Activated T-cell treated with anti-CD3 and anti-CD28 coated beads, Interleukin-2, amount 50 U/mL, for 48 hours (primary cell): ENCODE results near the gene TMEM209.
A peak's percentile ranks its signal among the peaks of the same experiment; 100 is the strongest.
"Not testable (repeated sequence)": the region's sequence is repeated elsewhere in the genome, so short reads cannot be mapped to it uniquely, and the experiment has no call there.

Experiments used
- DNase-seq, 2 experiments: peaks; one replicate each; pipeline ENCODE4 v3.0.0-alpha.2; 2020

The TMEM209 gene

GRCh38 chr7:130157700-130158099 is 47.5 kb downstream of the TMEM209 start:
- no peak for DNase-seq

GRCh38 chr7:130156140-130156539 is 49.1 kb downstream of the TMEM209 start:
- DNase-seq, result peak in 1 of 2 experiments; percentile 11

DNA sequence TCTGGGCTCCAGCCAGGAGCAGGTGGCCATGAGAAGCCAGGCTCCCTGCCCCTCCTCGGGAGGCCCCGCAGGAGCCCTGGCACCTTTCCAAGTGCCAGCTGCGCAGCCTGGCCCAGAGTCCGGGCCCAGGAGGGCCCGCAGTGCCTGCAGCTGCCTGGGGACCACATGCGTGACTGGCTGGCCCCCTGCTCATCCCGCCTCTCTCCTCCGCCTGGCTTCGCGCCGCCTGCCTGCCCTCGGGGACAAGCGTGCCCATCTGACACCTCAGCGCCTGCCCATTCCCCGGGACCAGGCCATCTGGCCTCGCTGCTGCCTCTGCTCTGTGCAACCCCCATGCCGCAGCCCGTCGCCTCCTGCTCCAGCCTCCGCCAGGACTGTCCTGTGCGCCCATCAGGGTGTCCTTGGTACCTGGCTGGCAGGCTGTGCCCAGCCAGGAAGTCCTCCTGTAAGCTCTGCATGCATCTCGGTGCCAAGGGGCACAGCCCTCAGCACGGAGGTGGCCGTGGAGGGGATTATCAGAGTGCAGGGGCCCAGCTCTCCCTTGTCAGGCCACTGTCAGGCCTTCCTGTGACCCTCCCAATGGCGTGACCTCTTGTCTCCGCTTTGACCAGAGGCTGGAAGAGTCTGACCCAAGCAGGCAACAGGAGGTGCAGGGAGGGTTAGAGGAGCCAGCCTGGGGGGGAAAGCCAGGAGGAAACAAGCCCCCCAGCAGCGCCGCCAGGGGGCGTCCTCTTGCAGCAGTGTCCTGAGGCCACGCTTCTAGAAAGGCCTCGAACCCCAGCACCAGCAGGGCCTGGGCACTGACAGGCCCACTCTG is 50.5 kb downstream of the TMEM209 start:
- no peak for DNase-seq

DNA sequence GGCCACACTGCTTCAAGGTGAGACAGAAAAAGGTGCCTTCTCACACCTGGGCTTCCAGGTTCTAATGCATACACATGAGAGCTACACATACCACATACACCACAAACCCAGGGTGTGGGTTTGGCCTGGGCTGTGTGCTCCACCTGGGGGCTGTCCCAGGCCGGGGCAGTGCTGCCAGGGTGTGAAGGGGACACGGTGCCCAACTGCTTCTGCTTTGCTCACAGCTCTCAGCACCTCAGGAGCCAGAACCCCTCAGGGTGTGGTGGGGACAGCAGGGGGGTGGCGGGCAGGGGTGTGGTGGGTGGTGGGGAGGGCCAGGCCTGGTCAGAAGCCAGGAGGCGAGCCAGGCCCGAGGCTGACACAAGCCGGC is 51.1 kb downstream of the TMEM209 start:
- DNase-seq, result peak in 1 of 2 experiments; percentile 15

DNA sequence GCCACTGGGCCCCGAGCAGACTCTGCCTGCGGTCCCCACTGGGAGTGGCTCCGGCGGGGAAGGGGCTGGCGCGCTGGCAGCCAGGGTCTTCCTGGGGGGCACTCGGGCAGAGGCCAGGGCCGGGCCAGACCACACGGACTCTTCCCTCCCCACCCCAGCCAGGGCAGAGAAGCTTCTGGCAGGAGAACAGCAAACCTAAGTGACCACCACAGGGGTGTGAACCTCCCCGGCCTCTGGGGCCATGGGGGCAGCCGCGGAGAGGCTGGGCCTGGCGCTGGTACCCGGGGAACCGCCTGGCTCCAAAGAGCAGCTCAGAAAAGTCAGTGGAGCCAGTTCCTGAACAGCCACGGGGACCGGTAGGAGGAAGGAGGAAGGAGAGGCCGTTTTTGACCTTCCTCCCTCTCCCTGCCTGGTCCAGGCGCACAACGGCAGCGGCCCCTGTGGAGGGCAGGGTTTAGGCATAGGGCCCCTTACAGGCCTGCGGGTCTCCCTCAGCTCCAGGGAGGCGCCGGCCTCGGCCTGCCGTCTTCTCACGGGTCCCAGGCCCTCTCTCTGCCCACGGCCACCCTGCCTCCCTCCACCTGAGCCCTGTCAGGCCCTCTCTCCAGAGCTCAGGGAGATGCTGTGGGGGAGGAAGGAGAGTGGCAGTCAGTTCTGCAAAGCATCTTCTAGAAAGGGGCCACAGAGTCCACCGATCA is 51.8 kb downstream of the TMEM209 start:
- no peak for DNase-seq

DNA sequence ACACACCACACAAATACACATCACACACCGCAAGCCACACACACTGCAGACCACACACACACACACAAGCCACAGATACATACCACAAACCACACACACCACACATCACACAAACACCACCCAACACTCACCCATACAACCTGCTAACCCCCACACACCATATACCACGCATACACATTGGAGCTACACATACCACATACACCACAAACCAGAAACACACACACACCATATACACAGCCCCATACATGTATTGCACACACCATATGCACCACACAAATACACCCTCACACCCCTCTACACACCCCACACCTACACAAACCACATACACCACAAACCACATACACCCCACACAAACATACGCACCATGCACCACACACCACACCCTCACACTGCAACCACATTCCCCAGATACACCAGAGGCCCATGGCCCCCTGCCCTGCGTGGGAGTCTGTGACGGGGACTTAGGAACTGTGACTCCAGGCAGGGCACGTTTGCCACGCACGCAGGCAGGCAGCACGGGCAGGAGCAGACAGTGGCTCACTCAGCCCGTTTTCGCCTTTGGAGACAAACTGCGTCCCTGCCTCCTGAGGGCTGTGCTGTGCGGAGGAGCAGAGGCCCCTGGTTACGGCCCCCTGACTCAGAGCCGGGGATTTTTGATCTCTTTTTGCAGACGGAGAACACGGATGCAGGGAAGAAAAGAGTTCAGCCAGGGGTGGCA is 52.6 kb downstream of the TMEM209 start:
- DNase-seq, result peak in 1 of 2 experiments; percentile 36

GRCh38 chr7:130151591-130152492 is 53.4 kb downstream of the TMEM209 start:
- peak; percentile 70 to 71 for DNase-seq

DNA sequence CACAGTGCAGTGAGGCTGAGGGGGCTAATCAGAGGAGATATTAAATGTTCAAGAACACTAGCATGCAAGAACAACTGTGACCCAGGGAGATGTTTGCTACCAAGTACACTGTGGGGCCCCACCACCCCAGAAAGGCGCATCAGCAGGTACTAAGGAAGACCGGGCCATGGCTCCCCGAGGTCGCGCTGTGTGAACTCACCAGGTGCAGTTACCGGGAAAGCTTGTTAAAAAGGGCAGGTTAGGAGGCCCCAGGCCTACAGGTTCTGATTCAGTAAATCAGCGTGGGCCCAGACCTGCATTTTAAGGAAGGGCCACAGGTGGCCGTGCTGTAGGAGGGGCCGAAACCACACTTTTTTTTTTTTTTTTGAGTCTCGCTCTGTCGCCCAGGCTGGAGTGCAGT is 54.6 kb downstream of the TMEM209 start:
- DNase-seq, result no peak

DNA sequence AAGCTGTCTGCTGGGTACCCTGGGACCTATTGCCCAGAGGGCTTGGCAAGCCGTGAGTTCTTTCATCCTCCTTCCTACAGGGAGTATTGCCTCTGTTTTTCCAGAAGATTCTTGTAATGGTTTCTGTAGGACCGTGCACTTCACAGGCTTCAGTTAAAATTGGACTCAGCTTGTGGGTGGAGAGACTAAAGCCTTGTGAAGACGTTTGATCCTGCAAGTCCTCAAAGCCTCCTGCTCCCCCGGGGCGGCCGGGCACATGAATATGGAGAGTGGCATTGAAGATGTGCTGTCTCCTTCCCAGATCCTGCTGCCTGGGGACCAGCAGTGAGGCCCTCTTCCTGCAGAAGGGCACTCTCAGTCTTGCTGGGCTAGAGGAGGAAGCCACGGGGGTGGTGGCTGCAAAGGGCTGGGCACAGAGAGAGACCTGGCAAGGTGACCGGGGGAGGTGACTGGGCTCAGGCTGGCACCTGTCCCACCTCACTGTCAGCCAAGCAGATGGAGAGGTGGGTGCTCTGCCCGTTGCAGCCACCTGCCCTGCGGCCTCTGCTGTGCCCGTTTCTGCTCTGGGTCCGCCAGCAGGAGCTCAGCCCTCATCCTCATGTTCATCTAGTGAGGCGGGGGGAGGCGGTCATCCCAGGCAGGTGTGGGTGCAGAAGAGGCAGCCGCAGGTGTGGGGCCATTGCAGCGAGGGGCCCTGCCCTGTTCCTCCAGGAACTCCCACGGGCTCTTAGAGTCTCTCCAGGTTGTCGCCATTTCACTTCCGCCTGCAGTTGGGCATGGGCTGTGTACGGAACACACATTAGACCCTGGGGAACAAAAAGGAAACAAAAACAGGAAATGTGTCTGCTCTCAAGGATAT is 55.7 kb downstream of the TMEM209 start:
- no peak for DNase-seq

GRCh38 chr7:130148561-130148960 is 56.6 kb downstream of the TMEM209 start:
- no peak for DNase-seq

DNA sequence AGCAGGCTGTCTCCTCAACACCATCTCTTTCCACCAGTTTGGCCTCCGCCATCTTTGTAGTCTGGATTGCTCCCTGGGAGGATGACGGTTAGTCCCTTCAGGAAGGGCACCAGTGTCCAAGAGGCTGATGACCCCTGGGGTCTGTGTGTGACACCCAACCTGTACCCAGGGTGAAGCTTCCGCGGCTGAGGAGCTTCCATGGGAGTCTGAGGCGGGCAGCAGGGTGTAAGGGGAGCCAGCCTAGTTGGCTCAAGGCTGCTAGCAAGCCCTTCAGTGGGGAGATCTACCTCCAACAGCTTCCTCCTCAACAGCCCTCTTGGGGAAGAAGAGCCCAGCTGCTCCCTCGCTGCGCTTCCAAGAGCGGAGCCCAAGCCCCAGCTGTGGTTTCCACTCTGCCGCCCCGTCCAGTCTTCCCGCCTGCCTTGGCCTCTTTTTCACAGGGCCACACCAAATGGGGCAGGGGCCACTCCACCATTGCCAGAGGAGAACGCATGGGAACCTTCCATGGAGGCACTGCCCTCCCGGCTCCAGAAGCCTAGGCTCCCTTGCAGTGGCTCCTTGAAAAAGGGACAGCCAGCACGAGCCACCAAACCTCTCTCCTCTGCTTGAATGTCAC is 57.4 kb downstream of the TMEM209 start:
- no peak for DNase-seq

DNA sequence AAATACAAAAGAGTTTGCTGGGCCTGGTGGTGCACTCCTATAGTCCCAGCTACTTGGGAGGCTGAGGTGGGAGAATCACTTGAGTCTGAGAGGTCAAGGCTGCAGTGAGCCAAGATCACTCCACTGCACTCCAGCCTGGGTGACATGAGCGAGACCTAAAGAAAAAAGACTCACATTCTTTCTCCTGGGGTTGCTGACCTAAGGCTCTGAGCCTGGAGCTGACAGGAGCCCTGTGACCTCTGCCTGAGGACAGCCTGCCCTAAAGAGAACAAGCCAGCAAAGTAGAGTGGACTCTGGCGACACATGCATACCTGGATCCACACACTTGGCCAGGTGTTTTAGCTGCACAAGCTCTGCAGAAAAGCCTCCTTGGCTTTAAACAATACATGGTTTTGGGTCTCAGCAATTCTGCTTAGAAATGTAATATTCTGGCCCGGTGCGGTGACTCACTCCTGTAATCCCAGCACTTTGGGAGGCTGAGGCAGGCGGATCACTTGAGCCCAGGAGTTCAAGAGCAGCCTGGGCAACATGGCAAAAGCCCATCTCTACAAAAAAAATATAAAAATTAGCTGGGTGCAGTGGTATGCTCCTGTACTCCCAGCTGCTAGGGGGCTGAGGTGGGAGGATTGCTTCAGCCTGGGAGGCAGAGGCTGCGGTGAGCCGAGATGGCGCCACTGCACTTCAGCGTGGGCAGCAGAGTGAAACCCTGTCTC is 58.4 kb downstream of the TMEM209 start:
- DNase-seq, result no peak

- DNase-seq, result not testable (repeated sequence)
Measured at GRCh38 chr7:130146142-130146541, 59.1 kb downstream of the TMEM209 start.

GRCh38 chr7:130145424-130146100 is 59.6 kb downstream of the TMEM209 start:
- DNase-seq, result no peak

DNA sequence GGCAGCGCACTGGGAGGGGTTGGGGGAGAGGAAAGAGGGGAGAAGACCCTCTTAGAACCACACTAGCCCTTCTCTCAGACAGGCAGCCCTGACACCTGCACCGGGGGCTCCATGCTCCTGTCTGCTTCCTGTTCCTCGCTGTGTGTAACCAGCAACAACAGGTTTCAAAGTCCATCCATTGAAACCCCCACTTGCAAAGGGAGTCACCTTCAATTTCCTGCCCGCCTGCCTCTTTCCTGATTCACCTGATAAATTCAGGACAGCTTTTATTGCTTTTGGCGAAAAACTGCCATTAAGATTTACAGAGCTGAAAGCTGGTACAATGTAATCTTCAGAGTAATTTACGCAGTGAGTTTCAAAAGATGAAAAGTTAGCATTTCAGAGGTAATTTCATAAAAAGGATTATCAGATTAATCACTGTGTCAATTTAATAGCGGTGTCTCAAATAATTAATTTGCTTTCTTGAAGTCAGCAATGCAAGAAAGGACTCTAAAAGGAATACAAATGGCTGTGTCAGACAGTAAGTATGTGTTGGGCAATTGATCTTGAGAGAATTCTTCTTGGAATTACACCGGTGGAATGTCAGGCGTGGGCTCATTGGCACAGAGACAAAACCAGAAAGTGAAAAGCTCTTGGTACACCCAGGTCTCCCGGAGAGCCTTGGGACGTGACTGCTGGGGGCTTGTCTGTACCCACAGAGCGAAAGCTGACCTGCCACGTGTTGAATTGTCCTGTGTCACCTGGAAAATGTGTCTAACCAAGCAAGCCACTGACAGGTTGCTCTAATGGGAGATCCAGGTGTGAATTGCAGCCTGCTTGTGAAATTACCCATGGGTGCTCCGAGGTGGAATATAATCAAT is 60.7 kb downstream of the TMEM209 start:
- DNase-seq, result no peak

DNA sequence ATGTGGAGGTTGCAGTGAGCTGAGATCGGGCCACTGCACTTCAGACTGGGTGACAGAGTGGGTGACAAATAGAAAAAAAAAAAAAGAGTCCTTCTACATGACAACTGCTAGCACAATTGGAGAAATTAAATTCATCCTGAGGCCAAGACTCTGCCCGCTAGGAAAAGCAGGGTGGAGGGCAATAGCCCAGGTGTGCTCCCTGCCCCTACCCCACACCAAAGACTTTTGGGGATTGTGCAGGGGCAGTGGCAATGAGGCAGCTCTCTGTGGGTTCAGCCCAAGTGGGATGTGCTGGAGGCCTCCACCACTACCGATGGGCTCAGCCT is 61.3 kb downstream of the TMEM209 start:
- DNase-seq, result no peak

- no peak for DNase-seq
Measured at GRCh38 chr7:130143334-130143732, 61.9 kb downstream of the TMEM209 start.

GRCh38 chr7:130142654-130143333 is 62.4 kb downstream of the TMEM209 start:
- DNase-seq, result no peak
